ENCODE measurements around the gene MARK1. TPM values are rescaled to one million over a fixed set of nuclear protein-coding genes. Genes with fewer than 3 reads are reported as not detected.
A peak's percentile ranks its signal among the peaks of the same experiment; 100 is the strongest.

Gene MARK1
- total and polyA plus RNA-seq, 2 experiments from 2014 or later: 11.1 to 13.6 TPM

DNA sequence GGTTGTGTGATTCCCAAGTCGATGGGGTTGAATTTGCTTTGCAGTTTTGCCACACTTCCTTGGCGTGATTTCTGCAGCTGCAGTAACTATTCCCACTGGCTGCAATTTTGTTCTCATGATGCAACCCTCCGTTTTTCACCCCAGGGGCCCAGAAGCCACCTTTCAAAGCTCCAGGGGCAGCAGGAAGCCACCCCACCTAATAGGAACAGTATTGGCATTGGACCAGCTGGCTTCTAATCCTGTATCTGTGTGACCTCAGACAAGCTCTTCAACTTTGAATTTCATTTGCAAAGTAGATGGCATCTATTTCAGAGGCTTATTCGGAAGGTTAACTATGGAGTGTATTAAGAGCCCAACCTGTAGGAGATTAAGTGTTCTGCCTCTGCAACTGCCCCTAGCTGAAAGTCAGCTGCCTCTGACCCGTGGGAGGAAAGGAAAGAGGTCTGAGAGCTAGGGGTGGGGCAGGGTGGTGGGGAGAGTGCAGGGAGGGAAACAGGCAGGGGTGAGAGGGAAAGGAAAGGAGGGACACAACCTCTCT lies 174.9 kb downstream of the MARK1 start:
- Histone ChIP-seq H3K4me1 (ENCODE audit: insufficient read depth) (0 out of 2 replicates have a peak, but pooled peaks cover 10% of the 10 kb centered on the region), H4K20me1 (replicated peaks; ENCODE audit: insufficient read depth) (no peaks in the 10 kb centered on the region), H3K4me3 (no peak overlapping the region), H2AFZ (peak overlapping the region; percentile 76), H3K79me2 (replicated peaks; ENCODE audit: insufficient read depth) (no peaks in the 10 kb centered on the region), H3K27ac (ENCODE audit: low read depth) (no peak overlapping the region), H3F3A (replicated peaks; ENCODE audit: low read depth) (no peaks in the 10 kb centered on the region), H3K27me3 (ENCODE audit: insufficient read depth) (no peaks in the 10 kb centered on the region), H3K9me2 (ENCODE audit: insufficient read depth) (no peaks in the 10 kb centered on the region), H3K36me3 (ENCODE audit: insufficient read depth) (no peaks in the 10 kb centered on the region), H3K4me2 (peak overlapping the region; percentile 55; the same call in 1 of the 2 replicates)
- Mint-ChIP-seq H3K27ac (peak overlapping the region; percentile 68; the same call in 1 of the 2 replicates), H3K4me3 (no peak overlapping the region), H3K9me3 (no peaks in the 10 kb centered on the region), H3K27me3 (ENCODE audit: insufficient read depth, low read depth, poor library complexity) (peaks cover 4% of the 10 kb centered on the region), H3K36me3 (ENCODE audit: low read depth) (no peaks in the 10 kb centered on the region), H3K4me1 (peaks cover 38% of the 10 kb centered on the region)
- TF ChIP-seq ZNF331 (CRISPR knock-in tag; IDR thresholded peaks at IDR 0.05; ENCODE audit: low read depth): no peak
- no peak for TF ChIP-seq NANOG (IDR thresholded peaks at IDR 0.05; ENCODE audit: borderline replicate concordance)
- TF ChIP-seq CREB1 (CRISPR knock-in tag; IDR thresholded peaks at IDR 0.05; ENCODE audit: low read depth): no peak
- TF ChIP-seq JUNB (IDR thresholded peaks at IDR 0.05; ENCODE audit: unreplicated experiment): no peak
- TF ChIP-seq STAT1 (IDR thresholded peaks at IDR 0.05; ENCODE audit: unreplicated experiment): no peak
- TF ChIP-seq, protein P1, sequence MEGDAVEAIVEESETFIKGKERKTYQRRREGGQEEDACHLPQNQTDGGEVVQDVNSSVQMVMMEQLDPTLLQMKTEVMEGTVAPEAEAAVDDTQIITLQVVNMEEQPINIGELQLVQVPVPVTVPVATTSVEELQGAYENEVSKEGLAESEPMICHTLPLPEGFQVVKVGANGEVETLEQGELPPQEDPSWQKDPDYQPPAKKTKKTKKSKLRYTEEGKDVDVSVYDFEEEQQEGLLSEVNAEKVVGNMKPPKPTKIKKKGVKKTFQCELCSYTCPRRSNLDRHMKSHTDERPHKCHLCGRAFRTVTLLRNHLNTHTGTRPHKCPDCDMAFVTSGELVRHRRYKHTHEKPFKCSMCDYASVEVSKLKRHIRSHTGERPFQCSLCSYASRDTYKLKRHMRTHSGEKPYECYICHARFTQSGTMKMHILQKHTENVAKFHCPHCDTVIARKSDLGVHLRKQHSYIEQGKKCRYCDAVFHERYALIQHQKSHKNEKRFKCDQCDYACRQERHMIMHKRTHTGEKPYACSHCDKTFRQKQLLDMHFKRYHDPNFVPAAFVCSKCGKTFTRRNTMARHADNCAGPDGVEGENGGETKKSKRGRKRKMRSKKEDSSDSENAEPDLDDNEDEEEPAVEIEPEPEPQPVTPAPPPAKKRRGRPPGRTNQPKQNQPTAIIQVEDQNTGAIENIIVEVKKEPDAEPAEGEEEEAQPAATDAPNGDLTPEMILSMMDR (conservative IDR thresholded peaks at IDR 0.05; ENCODE audit: low read depth in 2 of 2): no peak
- TF ChIP-seq, protein P2, sequence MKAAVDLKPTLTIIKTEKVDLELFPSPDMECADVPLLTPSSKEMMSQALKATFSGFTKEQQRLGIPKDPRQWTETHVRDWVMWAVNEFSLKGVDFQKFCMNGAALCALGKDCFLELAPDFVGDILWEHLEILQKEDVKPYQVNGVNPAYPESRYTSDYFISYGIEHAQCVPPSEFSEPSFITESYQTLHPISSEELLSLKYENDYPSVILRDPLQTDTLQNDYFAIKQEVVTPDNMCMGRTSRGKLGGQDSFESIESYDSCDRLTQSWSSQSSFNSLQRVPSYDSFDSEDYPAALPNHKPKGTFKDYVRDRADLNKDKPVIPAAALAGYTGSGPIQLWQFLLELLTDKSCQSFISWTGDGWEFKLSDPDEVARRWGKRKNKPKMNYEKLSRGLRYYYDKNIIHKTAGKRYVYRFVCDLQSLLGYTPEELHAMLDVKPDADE (IDR thresholded peaks at IDR 0.05): no peak
- ATAC-seq (peak; percentile 26), DNase-seq (ENCODE audit: low spot score) (no peak)

DNA sequence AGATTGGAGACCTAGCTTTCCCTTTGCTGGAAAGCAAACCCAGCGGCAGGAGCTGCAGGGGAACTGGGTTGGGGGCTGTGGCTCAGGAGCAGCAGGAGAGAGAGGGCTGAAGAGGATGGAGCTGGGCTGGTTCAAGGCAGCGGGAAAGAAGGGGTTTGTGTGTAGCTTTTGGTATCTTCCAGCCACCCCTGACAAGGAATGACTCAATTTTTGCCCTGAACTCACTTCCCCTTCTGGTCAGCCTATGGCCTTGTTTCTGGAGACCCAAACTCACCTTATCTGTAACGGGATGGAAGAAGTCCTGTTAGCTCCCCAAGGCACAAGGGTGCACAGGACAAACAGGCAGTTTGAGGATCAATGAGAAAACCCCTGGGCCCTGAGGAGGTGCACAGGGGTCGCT lies 175.4 kb downstream of the MARK1 start:
- Histone ChIP-seq H3F3A (replicated peaks; ENCODE audit: low read depth) (no peaks in the 10 kb centered on the region), H2AFZ (peak overlapping the region; percentile 76), H4K20me1 (replicated peaks; ENCODE audit: insufficient read depth) (no peaks in the 10 kb centered on the region), H3K9me2 (ENCODE audit: insufficient read depth) (0 out of 2 replicates have a peak, but pooled peaks cover 3% of the 10 kb centered on the region), H3K27me3 (ENCODE audit: insufficient read depth) (no peaks in the 10 kb centered on the region), H3K4me1 (ENCODE audit: insufficient read depth) (0 out of 2 replicates have a peak, but pooled peaks cover 10% of the 10 kb centered on the region), H3K27ac (ENCODE audit: low read depth) (no peak overlapping the region), H3K4me2 (peak overlapping the region; percentile 55; the same call in 1 of the 2 replicates), H3K4me3 (no peak overlapping the region), H3K36me3 (ENCODE audit: insufficient read depth) (no peaks in the 10 kb centered on the region), H3K79me2 (replicated peaks; ENCODE audit: insufficient read depth) (no peaks in the 10 kb centered on the region)
- DNase-seq (ENCODE audit: low spot score) (no peak), ATAC-seq (peak; percentile 43)
- Mint-ChIP-seq H3K4me1 (peaks cover 38% of the 10 kb centered on the region), H3K36me3 (ENCODE audit: low read depth) (no peaks in the 10 kb centered on the region), H3K27ac (peak overlapping the region; percentile 68), H3K9me3 (no peaks in the 10 kb centered on the region), H3K27me3 (ENCODE audit: insufficient read depth, low read depth, poor library complexity) (peaks cover 4% of the 10 kb centered on the region), H3K4me3 (no peak overlapping the region)
- TF ChIP-seq, protein P2 (IDR thresholded peaks at IDR 0.05): no peak
- TF ChIP-seq STAT1 (IDR thresholded peaks at IDR 0.05; ENCODE audit: unreplicated experiment) (no peak), ZNF114 (CRISPR knock-in tag; IDR thresholded peaks at IDR 0.05) (no peak), ZNF331 (CRISPR knock-in tag; IDR thresholded peaks at IDR 0.05; ENCODE audit: low read depth) (no peak), POLR2AphosphoS5 (IDR thresholded peaks at IDR 0.05; ENCODE audit: low read depth) (no peak), NANOG (IDR thresholded peaks at IDR 0.05; ENCODE audit: borderline replicate concordance) (no peak)
- TF ChIP-seq, protein P1 (conservative IDR thresholded peaks at IDR 0.05; ENCODE audit: low read depth in 2 of 2): no peak
